Glutamatergic neuron (in vitro differentiated cells): ENCODE measurements around the gene IMMP2L. TPM values are rescaled to one million over a fixed set of nuclear protein-coding genes. Genes with fewer than 3 reads are reported as not detected.

Experiments used
- DNase-seq: peaks from one replicate; pipeline ENCODE4 v3.0.0; 2022
- H3K27ac Mint-ChIP-seq: one replicate; pipeline ENCODE4 v1.8.0; 2020; ENCODE audit warnings: mild to moderate bottlenecking, mixed read lengths, inconsistent platforms; ENCODE audit not compliant: unreplicated experiment
- H3K27me3 Mint-ChIP-seq: one replicate; pipeline ENCODE4 v1.8.0; 2020; ENCODE audit warnings: mild to moderate bottlenecking, moderate library complexity, mixed read lengths, inconsistent platforms; ENCODE audit not compliant: unreplicated experiment
- H3K36me3 Mint-ChIP-seq: one replicate; pipeline ENCODE4 v1.8.0; 2020; ENCODE audit warnings: mild to moderate bottlenecking, mixed read lengths, inconsistent platforms; ENCODE audit not compliant: unreplicated experiment
- H3K4me1 Mint-ChIP-seq: one replicate; pipeline ENCODE4 v1.8.0; 2020; ENCODE audit warnings: mild to moderate bottlenecking, low read depth, mixed read lengths, inconsistent platforms; ENCODE audit not compliant: unreplicated experiment
- H3K4me3 Mint-ChIP-seq: one replicate; pipeline ENCODE4 v1.8.0; 2020; ENCODE audit warnings: mild to moderate bottlenecking, mixed read lengths, inconsistent platforms; ENCODE audit not compliant: unreplicated experiment
- H3K9me3 Mint-ChIP-seq: one replicate; pipeline ENCODE4 v1.8.0; 2020; ENCODE audit warnings: mild to moderate bottlenecking, moderate library complexity, mixed read lengths, inconsistent platforms; ENCODE audit not compliant: unreplicated experiment
- total RNA-seq: library from RNA; stranded (reverse); fragmentation: NEBNext Ultra II Directional; extraction: Animal tissue kit (Norgen Biotek cat#: 25700); gene quantifications from one replicate; pipeline ENCODE4 v1.2.1, GENCODE V29; 2021; ENCODE audit not compliant: unreplicated experiment
- TF ChIP-seq, protein P1 (sequence below): fragments of 200-600 bp; sonication (generic); IDR thresholded peaks from one replicate; pipeline ENCODE4 v1.5.0; 2021; ENCODE audit not compliant: partially characterized antibody, unreplicated experiment

The IMMP2L gene
- total RNA-seq, 1 donor from 2014 or later: 9.6 TPM

DNA sequence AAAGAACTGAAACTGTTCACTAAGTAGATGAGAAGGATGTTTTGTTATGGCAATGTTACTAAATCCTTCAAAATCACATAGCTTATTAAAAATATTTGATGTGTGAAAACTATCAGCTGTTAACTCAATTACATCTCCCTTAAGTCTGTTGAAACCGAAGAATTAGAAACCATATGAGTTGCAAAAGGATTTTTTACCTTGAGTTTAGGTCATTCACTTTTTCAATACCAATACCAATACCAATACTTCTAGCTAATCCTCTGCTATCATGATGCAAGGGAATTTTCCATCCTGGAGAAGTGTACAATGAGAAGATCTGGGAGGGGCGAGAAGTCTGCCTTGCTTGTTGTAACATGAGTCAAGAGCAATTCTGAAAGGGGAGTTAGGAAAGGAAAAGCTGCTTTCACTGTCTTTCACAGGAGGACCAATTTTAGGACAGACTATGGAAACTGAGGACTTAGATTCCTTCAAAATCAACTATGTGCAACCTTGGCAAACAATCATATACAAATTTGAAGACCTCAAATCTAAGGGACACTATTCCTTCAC, 199.7 kb downstream of the IMMP2L start:
- Mint-ChIP-seq H3K4me1 (no peaks in the 10 kb centered on the region), H3K36me3 (no peaks in the 10 kb centered on the region), H3K4me3 (no peak overlapping the region), H3K9me3 (no peaks in the 10 kb centered on the region), H3K27me3 (no peaks in the 10 kb centered on the region), H3K27ac (no peak overlapping the region)
- no peak for DNase-seq
- TF ChIP-seq, protein P1, sequence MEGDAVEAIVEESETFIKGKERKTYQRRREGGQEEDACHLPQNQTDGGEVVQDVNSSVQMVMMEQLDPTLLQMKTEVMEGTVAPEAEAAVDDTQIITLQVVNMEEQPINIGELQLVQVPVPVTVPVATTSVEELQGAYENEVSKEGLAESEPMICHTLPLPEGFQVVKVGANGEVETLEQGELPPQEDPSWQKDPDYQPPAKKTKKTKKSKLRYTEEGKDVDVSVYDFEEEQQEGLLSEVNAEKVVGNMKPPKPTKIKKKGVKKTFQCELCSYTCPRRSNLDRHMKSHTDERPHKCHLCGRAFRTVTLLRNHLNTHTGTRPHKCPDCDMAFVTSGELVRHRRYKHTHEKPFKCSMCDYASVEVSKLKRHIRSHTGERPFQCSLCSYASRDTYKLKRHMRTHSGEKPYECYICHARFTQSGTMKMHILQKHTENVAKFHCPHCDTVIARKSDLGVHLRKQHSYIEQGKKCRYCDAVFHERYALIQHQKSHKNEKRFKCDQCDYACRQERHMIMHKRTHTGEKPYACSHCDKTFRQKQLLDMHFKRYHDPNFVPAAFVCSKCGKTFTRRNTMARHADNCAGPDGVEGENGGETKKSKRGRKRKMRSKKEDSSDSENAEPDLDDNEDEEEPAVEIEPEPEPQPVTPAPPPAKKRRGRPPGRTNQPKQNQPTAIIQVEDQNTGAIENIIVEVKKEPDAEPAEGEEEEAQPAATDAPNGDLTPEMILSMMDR: no peak

DNA sequence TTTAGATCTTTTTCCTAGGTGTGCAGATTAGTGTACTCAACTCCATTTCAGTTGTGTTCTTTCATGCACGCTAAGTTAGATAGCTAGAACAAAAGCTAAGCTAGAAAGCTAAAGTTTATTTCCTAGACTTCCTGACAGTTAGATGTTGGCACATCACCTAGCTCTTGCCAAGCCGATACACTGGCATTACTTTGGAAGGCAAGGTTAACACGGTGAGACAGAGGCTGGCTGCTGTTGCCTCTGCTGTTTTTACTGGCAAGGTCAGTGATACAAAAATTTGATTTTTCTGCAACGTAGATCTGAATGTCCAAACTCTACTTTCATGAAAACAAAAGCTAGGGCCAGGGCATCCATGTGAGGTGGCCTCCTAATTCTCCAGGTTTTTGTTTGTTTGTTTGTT, 203.4 kb downstream of the IMMP2L start:
- no peak overlapping the region for H3K27ac Mint-ChIP-seq
- no peaks in the 10 kb centered on the region for H3K36me3 Mint-ChIP-seq
- H3K9me3 Mint-ChIP-seq: no peaks in the 10 kb centered on the region
- no peaks in the 10 kb centered on the region for H3K27me3 Mint-ChIP-seq
- TF ChIP-seq, protein P1: no peak
- H3K4me3 Mint-ChIP-seq: no peak overlapping the region
- no peaks in the 10 kb centered on the region for H3K4me1 Mint-ChIP-seq
- DNase-seq: no peak

DNA sequence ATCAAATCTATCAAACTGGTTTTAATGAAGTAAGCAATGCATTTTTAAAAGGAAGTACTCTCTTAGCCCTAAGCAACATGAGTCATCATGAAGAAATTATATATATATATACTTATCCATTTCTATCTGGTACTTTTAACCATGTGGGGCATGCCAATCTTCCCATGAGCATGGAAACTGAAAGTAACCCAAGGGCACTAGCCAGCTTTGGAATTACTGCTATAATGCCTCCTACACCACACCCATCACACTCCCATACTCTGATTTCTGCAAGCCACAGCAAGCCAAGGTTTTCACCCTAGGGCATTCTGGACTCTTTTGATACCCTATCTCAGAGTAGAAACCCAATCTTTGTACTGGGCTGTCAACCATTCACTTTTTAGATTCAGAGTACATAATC, 204.6 kb downstream of the IMMP2L start:
- Mint-ChIP-seq H3K4me1 (no peaks in the 10 kb centered on the region), H3K36me3 (no peaks in the 10 kb centered on the region), H3K4me3 (no peak overlapping the region), H3K27me3 (no peaks in the 10 kb centered on the region), H3K9me3 (no peaks in the 10 kb centered on the region), H3K27ac (no peak overlapping the region)
- DNase-seq: no peak
- TF ChIP-seq, protein P1: no peak

DNA sequence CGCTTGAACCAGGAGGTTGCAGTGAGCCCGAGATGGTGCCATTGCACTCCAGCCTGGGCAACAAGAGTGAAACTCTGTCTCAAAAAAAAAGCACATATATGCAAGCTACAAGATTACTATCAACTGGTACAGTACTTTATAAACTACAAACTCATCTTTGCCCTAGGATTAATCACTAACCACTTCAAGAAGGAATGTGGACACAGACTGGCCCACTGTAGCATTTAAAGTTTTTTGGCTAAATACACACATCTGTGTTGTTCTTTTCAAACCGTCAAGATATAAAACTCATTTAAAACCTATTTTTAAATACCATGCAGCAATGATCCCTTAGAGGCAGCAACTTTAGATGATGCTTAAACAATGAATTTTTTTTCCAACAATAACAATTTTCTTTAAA, 205.4 kb downstream of the IMMP2L start:
- no peaks in the 10 kb centered on the region for H3K27me3 Mint-ChIP-seq
- H3K4me3 Mint-ChIP-seq: no peak overlapping the region
- no peak for DNase-seq
- H3K27ac Mint-ChIP-seq: no peak overlapping the region
- TF ChIP-seq, protein P1: no peak
- H3K9me3 Mint-ChIP-seq: no peaks in the 10 kb centered on the region
- H3K4me1 Mint-ChIP-seq: no peaks in the 10 kb centered on the region
- no peaks in the 10 kb centered on the region for H3K36me3 Mint-ChIP-seq

DNA sequence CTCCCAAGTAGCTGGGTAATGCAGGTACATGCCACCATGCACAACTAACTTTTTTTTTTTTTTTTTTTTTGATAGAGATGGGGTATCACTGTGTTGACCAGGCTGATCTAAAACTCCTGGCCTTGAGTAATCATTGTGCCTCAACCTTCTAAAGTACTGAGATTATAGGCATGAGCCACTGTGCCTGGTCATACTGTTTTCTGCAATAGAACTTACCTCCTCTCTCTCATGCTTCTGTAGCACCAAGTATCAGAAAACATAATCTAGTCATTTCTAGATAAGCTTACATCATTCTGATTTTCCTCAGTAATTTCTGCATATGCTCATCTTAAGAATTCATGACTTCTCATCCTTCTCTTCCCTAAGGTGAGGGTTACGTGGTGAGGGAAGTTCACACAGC, 210.0 kb downstream of the IMMP2L start:
- Mint-ChIP-seq H3K27ac (no peak overlapping the region), H3K27me3 (no peaks in the 10 kb centered on the region), H3K9me3 (no peaks in the 10 kb centered on the region), H3K36me3 (no peaks in the 10 kb centered on the region), H3K4me1 (no peaks in the 10 kb centered on the region), H3K4me3 (no peak overlapping the region)
- TF ChIP-seq, protein P1: no peak
- DNase-seq: no peak
